BJ (cell line): ENCODE data around the gene RPS18. TPM values are rescaled to one million over a fixed set of nuclear protein-coding genes. Genes with fewer than 3 reads are reported as not detected.
"Not testable (repeated sequence)": the region's sequence is repeated elsewhere in the genome, so short reads cannot be mapped to it uniquely, and the experiment has no call there.

Source experiments
- CTCF ChIA-PET: fragments of 350-600 bp; formaldehyde crosslinking; extraction: SDS; loops from one replicate; lab custom pipeline; 2021; ENCODE audit warnings: antibody characterized with exemption, inconsistent platforms; lab: Yijun Ruan, JAX
- POLR2A ChIA-PET: fragments of 300-600 bp; sonication (Branson Sonifier 250); formaldehyde crosslinking; extraction: SDS; loops from one replicate; lab custom pipeline; 2021; ENCODE audit warnings: antibody characterized with exemption; lab: Charles Lee
- DNase-seq: peaks from one replicate; pipeline ENCODE4 v3.0.0-alpha.2; 2011; ENCODE audit warnings: low read depth
- H3K27me3 ChIP-seq: 2 replicates; pipeline ENCODE4 v1.6.0; 2011; ENCODE audit warnings: low read length; ENCODE audit not compliant: control insufficient read depth, insufficient read depth
- H3K36me3 ChIP-seq: 2 replicates; pipeline ENCODE4 v1.5.1; 2011; ENCODE audit warnings: low read length; ENCODE audit not compliant: control insufficient read depth, insufficient read depth
- H3K4me3 ChIP-seq: 2 replicates; pipeline ENCODE4 v1.5.1; 2011; ENCODE audit warnings: low read depth, mild to moderate bottlenecking, control low read depth, low read length
- polyA minus RNA-seq: library from RNA; depleted of rRNA, polyadenylated mRNA; stranded (reverse); fragments of >200 nt; gene quantifications from 2 replicates; pipeline ENCODE4 v1.2.3, GENCODE V29; 2011; rRNA and poly(A)+ RNA removed
- polyA plus RNA-seq: library from polyadenylated mRNA; depleted of rRNA; stranded (reverse); fragments of >200 nt; gene quantifications from 2 replicates; pipeline ENCODE4 v1.2.3, GENCODE V29; 2011; rRNA removed
- TF ChIP-seq, protein P1 (sequence below): IDR thresholded peaks from 2 replicates; pipeline ENCODE4 v1.5.1; 2011; ENCODE audit warnings: low read depth, mild to moderate bottlenecking, control low read depth, inconsistent platforms, low read length, moderate library complexity; ENCODE audit not compliant: insufficient read depth

Gene RPS18
- polyA plus RNA-seq: 6,221 and 6,433 TPM in 2 replicates
- 565 and 1,108 TPM in 2 replicates for polyA minus RNA-seq

DNA sequence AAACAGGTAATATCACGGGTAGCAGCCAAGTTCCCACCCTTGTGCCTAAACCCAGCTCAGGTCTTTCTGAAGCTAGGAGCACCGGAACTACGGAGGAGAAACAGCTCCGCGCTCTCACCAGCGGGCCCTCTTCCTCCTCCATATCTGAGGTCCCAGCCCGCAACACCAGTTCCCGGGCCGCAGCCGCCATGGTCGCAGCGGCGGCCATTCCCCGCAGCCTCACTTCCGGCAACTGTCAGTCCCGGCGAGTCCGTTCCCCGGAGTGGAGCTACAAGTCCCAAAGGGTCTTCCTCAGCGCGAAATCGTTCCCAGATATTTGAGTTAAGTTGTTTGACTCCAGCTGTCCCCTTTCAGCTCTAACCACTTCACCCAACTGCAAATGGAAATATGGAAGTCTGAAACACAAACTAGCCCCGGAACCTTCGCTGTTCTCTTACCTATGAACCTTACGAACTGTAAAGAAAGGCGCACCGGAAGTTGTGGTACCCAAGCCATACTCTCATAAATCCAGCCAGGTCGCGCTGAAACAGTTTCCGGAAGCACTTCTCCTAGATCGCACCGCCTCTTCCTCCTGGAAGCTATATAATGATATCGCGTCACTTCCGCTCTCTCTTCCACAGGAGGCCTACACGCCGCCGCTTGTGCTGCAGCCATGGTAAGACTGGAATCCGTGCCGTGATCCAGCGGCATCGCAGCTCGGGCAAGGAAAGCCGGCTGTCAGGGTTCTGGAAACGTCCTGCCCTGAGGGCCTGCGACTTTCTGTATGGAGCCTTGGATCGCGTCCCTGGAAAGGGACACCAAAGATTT is at the start of gene RPS18, which contains the start of gene VPS52:
RPS18 (plus strand) TSS at position 608 of the 807 bp plus-strand sequence; CDS start at position 653, 45 bp downstream.
VPS52 (minus strand) TSS at position 409 of the 807 bp plus-strand sequence; CDS start at position 208, 201 bp downstream.
- no peaks in the 10 kb centered on the region for H3K27me3 ChIP-seq
- ChIA-PET POLR2A (interaction anchor here (0.6 to 1.5 kb wide), 5 partner anchors 11 to 67 kb away, joined by 3 to 10 read pairs (median 3); partner anchors contain the start of genes HSD17B8, PFDN6 and WDR46), CTCF (interaction anchor here (0.8 to 1.8 kb wide), 4 partner anchors 22 to 74 kb away, joined by 3 to 9 read pairs (median 4); no protein-coding TSS in a partner anchor)
- H3K36me3 ChIP-seq: peaks cover 33% of the 10 kb centered on the region
- TF ChIP-seq, protein P1, sequence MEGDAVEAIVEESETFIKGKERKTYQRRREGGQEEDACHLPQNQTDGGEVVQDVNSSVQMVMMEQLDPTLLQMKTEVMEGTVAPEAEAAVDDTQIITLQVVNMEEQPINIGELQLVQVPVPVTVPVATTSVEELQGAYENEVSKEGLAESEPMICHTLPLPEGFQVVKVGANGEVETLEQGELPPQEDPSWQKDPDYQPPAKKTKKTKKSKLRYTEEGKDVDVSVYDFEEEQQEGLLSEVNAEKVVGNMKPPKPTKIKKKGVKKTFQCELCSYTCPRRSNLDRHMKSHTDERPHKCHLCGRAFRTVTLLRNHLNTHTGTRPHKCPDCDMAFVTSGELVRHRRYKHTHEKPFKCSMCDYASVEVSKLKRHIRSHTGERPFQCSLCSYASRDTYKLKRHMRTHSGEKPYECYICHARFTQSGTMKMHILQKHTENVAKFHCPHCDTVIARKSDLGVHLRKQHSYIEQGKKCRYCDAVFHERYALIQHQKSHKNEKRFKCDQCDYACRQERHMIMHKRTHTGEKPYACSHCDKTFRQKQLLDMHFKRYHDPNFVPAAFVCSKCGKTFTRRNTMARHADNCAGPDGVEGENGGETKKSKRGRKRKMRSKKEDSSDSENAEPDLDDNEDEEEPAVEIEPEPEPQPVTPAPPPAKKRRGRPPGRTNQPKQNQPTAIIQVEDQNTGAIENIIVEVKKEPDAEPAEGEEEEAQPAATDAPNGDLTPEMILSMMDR: no peak
- DNase-seq: peak; percentile 92
- H3K4me3 ChIP-seq: peak within 1 kb of the TSS; percentile 66

DNA sequence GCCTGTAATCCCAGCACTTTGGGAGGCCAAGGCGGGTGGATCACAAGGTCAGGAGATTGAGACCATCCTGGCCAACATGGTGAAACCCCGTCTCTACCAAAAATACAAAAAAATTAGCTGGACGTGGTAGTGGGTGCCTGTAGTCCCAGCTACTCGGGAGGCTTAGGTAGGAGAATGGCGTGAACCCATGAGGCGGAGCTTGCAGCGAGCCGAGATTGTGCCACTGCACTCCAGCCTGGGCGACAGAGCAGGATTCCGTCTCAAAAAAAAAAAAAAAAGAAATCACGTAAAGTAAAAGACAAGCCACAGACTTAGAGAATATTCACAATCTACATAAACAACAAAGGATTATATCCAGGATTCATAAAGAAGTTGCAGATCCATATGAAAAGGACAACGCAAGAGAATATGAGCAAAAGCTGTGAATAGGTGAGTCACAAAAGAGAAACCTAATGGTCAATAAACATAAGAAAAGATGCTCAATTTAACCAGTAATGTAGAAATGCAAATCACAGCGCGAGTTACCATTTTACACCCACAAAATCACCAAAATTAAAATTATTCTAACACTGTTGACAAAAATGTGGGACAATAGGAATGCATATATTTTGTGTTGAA is 45.3 kb upstream of the RPS18 start:
- POLR2A ChIA-PET, DNase-seq, H3K4me3 ChIP-seq, H3K27me3 ChIP-seq, H3K36me3 ChIP-seq: not testable (repeated sequence)
- CTCF ChIA-PET: interaction anchor here (0.7 kb wide), 1 partner anchor 212 kb away, joined by 3 read pairs; no protein-coding TSS in a partner anchor

DNA sequence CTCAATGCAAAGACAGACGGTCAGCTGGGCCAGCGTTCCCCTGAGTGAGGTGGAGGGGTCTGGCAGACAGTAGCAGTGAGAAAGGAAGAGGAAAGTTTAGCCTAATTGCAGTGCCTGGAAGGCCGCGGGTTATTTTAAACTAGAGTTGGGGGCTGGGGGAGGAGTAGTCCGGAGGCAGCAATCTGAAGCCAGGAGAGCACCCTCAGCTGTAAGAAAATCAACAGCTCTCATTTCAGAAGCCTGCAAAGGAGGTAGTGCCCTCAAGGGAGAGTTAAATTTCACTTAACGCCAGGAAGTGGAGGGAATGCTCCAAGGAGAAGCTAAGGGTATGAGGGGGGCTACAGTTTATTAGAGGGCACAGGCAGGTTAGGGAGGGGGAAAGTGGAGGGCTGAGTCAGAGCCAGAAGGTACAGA is 36.6 kb upstream of the RPS18 start:
- H3K4me3 ChIP-seq: no peak overlapping the region
- POLR2A ChIA-PET: no interaction called here
- no peaks in the 10 kb centered on the region for H3K36me3 ChIP-seq
- TF ChIP-seq, protein P1: no peak
- CTCF ChIA-PET: no interaction called here
- no peak for DNase-seq
- peaks cover 22% of the 10 kb centered on the region for H3K27me3 ChIP-seq

DNA sequence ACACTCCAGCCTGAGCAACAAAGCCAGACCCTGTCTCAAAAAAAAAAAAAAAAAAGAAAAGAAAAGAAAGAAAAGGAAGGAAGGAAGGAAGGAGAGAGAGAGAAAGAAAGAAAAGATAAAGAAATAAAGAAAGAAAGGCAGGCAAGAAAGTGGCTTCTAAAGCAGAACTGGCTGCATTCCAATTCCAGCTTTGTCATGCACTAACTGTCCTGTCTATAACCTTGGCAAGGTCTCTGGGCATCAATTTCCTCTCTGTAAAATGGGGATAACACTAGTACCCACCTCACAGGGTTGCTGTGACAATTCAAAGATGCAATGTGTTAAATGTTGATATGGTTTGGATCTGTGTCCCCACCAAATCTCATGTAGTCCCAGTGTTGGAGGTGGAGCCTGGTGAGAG is 35.5 kb upstream of the RPS18 start:
- DNase-seq: no peak
- ChIA-PET CTCF (interaction anchor here (5.0 kb wide), 1 partner anchor 12 kb away, joined by 34 read pairs; no protein-coding TSS in a partner anchor), POLR2A (no interaction called here)
- TF ChIP-seq, protein P1: no peak
- Histone ChIP-seq H3K36me3 (no peaks in the 10 kb centered on the region), H3K4me3 (no peak overlapping the region), H3K27me3 (peaks cover 21% of the 10 kb centered on the region)

DNA sequence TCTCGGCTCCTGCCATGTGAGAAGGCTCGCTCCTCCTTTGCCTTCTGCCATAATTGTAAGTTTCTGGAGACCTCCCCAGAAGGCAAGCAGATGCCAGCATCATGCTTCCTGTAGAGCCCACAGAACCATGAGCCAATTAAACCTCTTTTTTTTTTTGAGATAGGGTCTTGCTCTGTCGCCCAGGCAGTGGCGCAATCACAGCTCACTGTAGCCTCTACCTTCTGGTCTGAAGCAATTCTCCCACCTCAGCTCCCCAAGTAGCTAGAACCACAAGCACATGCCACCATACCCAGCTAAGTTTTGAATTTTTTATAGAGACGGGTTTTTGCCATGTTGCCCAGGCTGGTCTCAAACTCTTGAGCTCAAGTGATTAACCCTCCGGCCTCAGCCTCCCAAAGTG is 35.0 kb upstream of the RPS18 start:
- no peaks in the 10 kb centered on the region for H3K36me3 ChIP-seq
- TF ChIP-seq, protein P1: no peak
- H3K27me3 ChIP-seq: peaks cover 20% of the 10 kb centered on the region
- H3K4me3 ChIP-seq: no peak overlapping the region
- no peak for DNase-seq
- ChIA-PET CTCF (interaction anchor here (5.0 kb wide), 1 partner anchor 12 kb away, joined by 34 read pairs; no protein-coding TSS in a partner anchor), POLR2A (no interaction called here)
